GM23338 (cell line): ENCODE measurements around the gene CCNB1. TPM values are rescaled to one million over a fixed set of nuclear protein-coding genes. Genes with fewer than 3 reads are reported as not detected.

Source experiments
- ATAC-seq: fragments of 200-7000 bp; cut with Tn5 transposase; 3 replicates; pipeline ENCODE4 v1.9.1; 2020
- DNase-seq: peaks from one replicate; pipeline ENCODE4 v3.0.0-alpha.2; 2015; ENCODE audit warnings: low spot score
- H2AFZ ChIP-seq: fragments of 200-600 bp; sonication (generic); 2 replicates; pipeline ENCODE4 v1.8.0; 2016; ENCODE audit warnings: antibody characterized with exemption, mild to moderate bottlenecking, moderate library complexity
- H3F3A ChIP-seq: fragments of 200-600 bp; sonication (generic); replicated peaks from 2 replicates; pipeline ENCODE4 v1.8.0; 2017; ENCODE audit warnings: antibody characterized with exemption, mixed run types, low read depth
- H3K27ac ChIP-seq: fragments of 200-600 bp; sonication (generic); 2 replicates; pipeline ENCODE4 v1.6.1; 2016; ENCODE audit warnings: low read depth
- H3K27me3 ChIP-seq: fragments of 200-600 bp; sonication (generic); 2 replicates; pipeline ENCODE4 v1.8.0; 2016; ENCODE audit warnings: mild to moderate bottlenecking, mixed run types, moderate library complexity; ENCODE audit not compliant: insufficient read depth
- H3K36me3 ChIP-seq: fragments of 200-600 bp; sonication (generic); 2 replicates; pipeline ENCODE4 v1.8.0; 2016; ENCODE audit warnings: mild to moderate bottlenecking; ENCODE audit not compliant: insufficient read depth
- H3K4me1 ChIP-seq: fragments of 200-600 bp; sonication (generic); 2 replicates; pipeline ENCODE4 v1.8.0; 2016; ENCODE audit warnings: mild to moderate bottlenecking, moderate library complexity; ENCODE audit not compliant: insufficient read depth
- H3K4me2 ChIP-seq: fragments of 200-600 bp; sonication (generic); 2 replicates; pipeline ENCODE4 v1.7.1; 2017; ENCODE audit warnings: mixed run types
- H3K4me3 ChIP-seq: fragments of 200-600 bp; sonication (generic); 2 replicates; pipeline ENCODE4 v1.6.1; 2016; ENCODE audit warnings: mixed run types
- H3K79me2 ChIP-seq: fragments of 200-600 bp; sonication (generic); replicated peaks from 2 replicates; pipeline ENCODE4 v1.8.0; 2017; ENCODE audit warnings: mild to moderate bottlenecking; ENCODE audit not compliant: insufficient read depth
- H3K9me2 ChIP-seq: fragments of 200-600 bp; sonication (generic); 2 replicates; pipeline ENCODE4 v1.8.0; 2017; ENCODE audit not compliant: insufficient read depth
- H4K20me1 ChIP-seq: fragments of 200-600 bp; sonication (generic); replicated peaks from 2 replicates; pipeline ENCODE4 v1.8.0; 2017; ENCODE audit warnings: mild to moderate bottlenecking; ENCODE audit not compliant: insufficient read depth
- H3K27ac Mint-ChIP-seq: 2 replicates; pipeline ENCODE4 v1.8.0; 2020; ENCODE audit warnings: inconsistent platforms, mild to moderate bottlenecking, moderate library complexity, mixed read lengths
- H3K27me3 Mint-ChIP-seq: 3 replicates; pipeline ENCODE4 v1.8.0; 2022; ENCODE audit warnings: low read depth, mild to moderate bottlenecking, moderate library complexity, mixed read lengths, inconsistent platforms; ENCODE audit not compliant: insufficient read depth, poor library complexity
- H3K36me3 Mint-ChIP-seq: 3 replicates; pipeline ENCODE4 v1.8.0; 2021; ENCODE audit warnings: low read depth, mild to moderate bottlenecking, inconsistent platforms, moderate library complexity, mixed read lengths
- H3K4me1 Mint-ChIP-seq: 3 replicates; pipeline ENCODE4 v1.8.0; 2020; ENCODE audit warnings: mild to moderate bottlenecking, inconsistent platforms, mixed read lengths
- H3K4me3 Mint-ChIP-seq: 3 replicates; pipeline ENCODE4 v1.8.0; 2021; ENCODE audit warnings: moderate library complexity, mild to moderate bottlenecking, inconsistent platforms, mixed read lengths
- H3K9me3 Mint-ChIP-seq: 3 replicates; pipeline ENCODE4 v1.8.0; 2020; ENCODE audit warnings: moderate library complexity, mild to moderate bottlenecking, inconsistent platforms, mixed read lengths
- CREB1 ChIP-seq: fragments of 250-450 bp; sonication (Bioruptor Pico); IDR thresholded peaks from 2 replicates; pipeline ENCODE4 v1.5.0; 2020; ENCODE audit warnings: low read depth, mild to moderate bottlenecking, moderate library complexity
- EZH2 ChIP-seq: fragments of 200-600 bp; sonication (generic); IDR thresholded peaks from one replicate; pipeline ENCODE4 v1.8.0; 2017; ENCODE audit warnings: antibody characterized with exemption, mild to moderate bottlenecking, low read depth; ENCODE audit not compliant: unreplicated experiment
- EZH2phosphoT487 ChIP-seq: fragments of 200-600 bp; sonication (generic); IDR thresholded peaks from one replicate; pipeline ENCODE4 v1.8.1; 2018; ENCODE audit warnings: antibody characterized with exemption; ENCODE audit not compliant: unreplicated experiment
- JUNB ChIP-seq: IDR thresholded peaks from one replicate; pipeline ENCODE4 v1.6.1; 2016; ENCODE audit warnings: antibody characterized with exemption; ENCODE audit not compliant: unreplicated experiment
- NANOG ChIP-seq: IDR thresholded peaks from 2 replicates; pipeline ENCODE4 v1.6.1; 2016; ENCODE audit warnings: antibody characterized with exemption, borderline replicate concordance
- POLR2AphosphoS5 ChIP-seq: IDR thresholded peaks from 2 replicates; pipeline ENCODE4 v1.6.1; 2016; ENCODE audit warnings: antibody characterized with exemption, low read depth
- STAT1 ChIP-seq: IDR thresholded peaks from one replicate; pipeline ENCODE4 v1.6.1; 2016; ENCODE audit warnings: antibody characterized with exemption; ENCODE audit not compliant: unreplicated experiment
- ZNF114 ChIP-seq: fragments of 250-450 bp; sonication (Bioruptor Pico); IDR thresholded peaks from 2 replicates; pipeline ENCODE4 v1.5.0; 2020; ENCODE audit warnings: mild to moderate bottlenecking, moderate library complexity
- ZNF331 ChIP-seq: fragments of 250-450 bp; sonication (Bioruptor Pico); IDR thresholded peaks from 2 replicates; pipeline ENCODE4 v1.5.0; 2020; ENCODE audit warnings: low read depth, mild to moderate bottlenecking, moderate library complexity
- polyA plus RNA-seq: library from polyadenylated mRNA; unstranded; fragments of >200 nt; fragmentation: Nextera tagmentation; extraction: Ambion mirVana; gene quantifications from 2 replicates; pipeline ENCODE4 v1.2.1, GENCODE V29; 2016
- total RNA-seq: library from RNA; depleted of rRNA; stranded (reverse); fragments of >200 nt; shearing (Covaris generic); gene quantifications from 2 replicates; pipeline ENCODE4 v1.2.3, GENCODE V29; 2014
- TF ChIP-seq, protein P1 (sequence below): IDR thresholded peaks from one replicate; pipeline ENCODE4 v1.6.1; 2018; ENCODE audit warnings: antibody characterized with exemption; ENCODE audit not compliant: unreplicated experiment
- TF ChIP-seq, protein P2 (sequence below): IDR thresholded peaks from 2 replicates; pipeline ENCODE4 v1.6.1; 2016; ENCODE audit warnings: antibody characterized with exemption
- TF ChIP-seq, protein P3 (sequence below), 2 experiments: fragments of 200-600 bp in 1 of 2; sonication (generic) in 1 of 2; conservative IDR thresholded peaks; 2 replicates each; pipeline versions ENCODE4 v1.5.1 to v1.6.1; 2016 to 2017; ENCODE audit warnings: antibody characterized with exemption in 2 of 2, low read depth in 2 of 2, mild to moderate bottlenecking in 2 of 2, moderate library complexity in 1 of 2
- TF ChIP-seq, protein P4 (sequence below): fragments of 250-450 bp; sonication (Bioruptor Pico); IDR thresholded peaks from 2 replicates; pipeline ENCODE4 v1.5.0; 2020; ENCODE audit warnings: mild to moderate bottlenecking, moderate library complexity

CCNB1 gene
- total and polyA plus RNA-seq, 2 experiments from 2014 or later: 273 to 400 TPM

DNA sequence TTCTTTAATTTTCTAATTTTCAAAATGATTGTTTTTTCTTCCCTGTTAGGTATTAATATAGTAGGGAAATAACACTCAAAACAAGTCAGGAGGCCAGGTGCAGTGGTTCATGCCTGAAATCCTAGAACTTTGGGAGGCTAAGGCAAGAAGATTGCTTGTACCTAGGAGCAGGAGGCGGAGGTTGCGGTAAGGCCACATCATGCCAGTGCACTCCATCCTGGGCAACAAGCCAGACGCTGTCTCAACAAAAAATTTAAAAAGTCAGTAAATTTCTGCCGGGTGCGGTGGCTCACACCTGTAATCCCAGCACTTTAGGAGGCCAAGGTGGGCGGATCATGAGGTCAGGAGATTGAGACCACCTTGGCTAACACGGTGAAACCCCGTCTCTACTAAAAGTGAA lies 57.6 kb downstream of the CCNB1 start:
- ATAC-seq (no peak), DNase-seq (no peak)
- Histone ChIP-seq H3K79me2 (peaks cover 34% of the 10 kb centered on the region), H3F3A (no peaks in the 10 kb centered on the region), H3K4me3 (no peak overlapping the region), H4K20me1 (no peaks in the 10 kb centered on the region), H3K4me2 (no peak overlapping the region), H3K27ac (no peak overlapping the region), H3K27me3 (no peaks in the 10 kb centered on the region), H3K4me1 (no peaks in the 10 kb centered on the region), H3K36me3 (peaks cover 19% of the 10 kb centered on the region; the same call in 1 of the 2 replicates), H2AFZ (no peak overlapping the region), H3K9me2 (no peaks in the 10 kb centered on the region)
- H3K9me3 Mint-ChIP-seq: peaks cover 5% of the 10 kb centered on the region
- TF ChIP-seq, protein P1, sequence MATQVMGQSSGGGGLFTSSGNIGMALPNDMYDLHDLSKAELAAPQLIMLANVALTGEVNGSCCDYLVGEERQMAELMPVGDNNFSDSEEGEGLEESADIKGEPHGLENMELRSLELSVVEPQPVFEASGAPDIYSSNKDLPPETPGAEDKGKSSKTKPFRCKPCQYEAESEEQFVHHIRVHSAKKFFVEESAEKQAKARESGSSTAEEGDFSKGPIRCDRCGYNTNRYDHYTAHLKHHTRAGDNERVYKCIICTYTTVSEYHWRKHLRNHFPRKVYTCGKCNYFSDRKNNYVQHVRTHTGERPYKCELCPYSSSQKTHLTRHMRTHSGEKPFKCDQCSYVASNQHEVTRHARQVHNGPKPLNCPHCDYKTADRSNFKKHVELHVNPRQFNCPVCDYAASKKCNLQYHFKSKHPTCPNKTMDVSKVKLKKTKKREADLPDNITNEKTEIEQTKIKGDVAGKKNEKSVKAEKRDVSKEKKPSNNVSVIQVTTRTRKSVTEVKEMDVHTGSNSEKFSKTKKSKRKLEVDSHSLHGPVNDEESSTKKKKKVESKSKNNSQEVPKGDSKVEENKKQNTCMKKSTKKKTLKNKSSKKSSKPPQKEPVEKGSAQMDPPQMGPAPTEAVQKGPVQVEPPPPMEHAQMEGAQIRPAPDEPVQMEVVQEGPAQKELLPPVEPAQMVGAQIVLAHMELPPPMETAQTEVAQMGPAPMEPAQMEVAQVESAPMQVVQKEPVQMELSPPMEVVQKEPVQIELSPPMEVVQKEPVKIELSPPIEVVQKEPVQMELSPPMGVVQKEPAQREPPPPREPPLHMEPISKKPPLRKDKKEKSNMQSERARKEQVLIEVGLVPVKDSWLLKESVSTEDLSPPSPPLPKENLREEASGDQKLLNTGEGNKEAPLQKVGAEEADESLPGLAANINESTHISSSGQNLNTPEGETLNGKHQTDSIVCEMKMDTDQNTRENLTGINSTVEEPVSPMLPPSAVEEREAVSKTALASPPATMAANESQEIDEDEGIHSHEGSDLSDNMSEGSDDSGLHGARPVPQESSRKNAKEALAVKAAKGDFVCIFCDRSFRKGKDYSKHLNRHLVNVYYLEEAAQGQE: no peak
- no peak for TF ChIP-seq ZNF114 (CRISPR knock-in tag)
- TF ChIP-seq NANOG: no peak
- no peak for TF ChIP-seq CREB1 (CRISPR knock-in tag)
- TF ChIP-seq EZH2: no peak
- no peak for TF ChIP-seq JUNB
- TF ChIP-seq, protein P2, sequence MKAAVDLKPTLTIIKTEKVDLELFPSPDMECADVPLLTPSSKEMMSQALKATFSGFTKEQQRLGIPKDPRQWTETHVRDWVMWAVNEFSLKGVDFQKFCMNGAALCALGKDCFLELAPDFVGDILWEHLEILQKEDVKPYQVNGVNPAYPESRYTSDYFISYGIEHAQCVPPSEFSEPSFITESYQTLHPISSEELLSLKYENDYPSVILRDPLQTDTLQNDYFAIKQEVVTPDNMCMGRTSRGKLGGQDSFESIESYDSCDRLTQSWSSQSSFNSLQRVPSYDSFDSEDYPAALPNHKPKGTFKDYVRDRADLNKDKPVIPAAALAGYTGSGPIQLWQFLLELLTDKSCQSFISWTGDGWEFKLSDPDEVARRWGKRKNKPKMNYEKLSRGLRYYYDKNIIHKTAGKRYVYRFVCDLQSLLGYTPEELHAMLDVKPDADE: no peak
- TF ChIP-seq STAT1: no peak
- TF ChIP-seq, protein P3, sequence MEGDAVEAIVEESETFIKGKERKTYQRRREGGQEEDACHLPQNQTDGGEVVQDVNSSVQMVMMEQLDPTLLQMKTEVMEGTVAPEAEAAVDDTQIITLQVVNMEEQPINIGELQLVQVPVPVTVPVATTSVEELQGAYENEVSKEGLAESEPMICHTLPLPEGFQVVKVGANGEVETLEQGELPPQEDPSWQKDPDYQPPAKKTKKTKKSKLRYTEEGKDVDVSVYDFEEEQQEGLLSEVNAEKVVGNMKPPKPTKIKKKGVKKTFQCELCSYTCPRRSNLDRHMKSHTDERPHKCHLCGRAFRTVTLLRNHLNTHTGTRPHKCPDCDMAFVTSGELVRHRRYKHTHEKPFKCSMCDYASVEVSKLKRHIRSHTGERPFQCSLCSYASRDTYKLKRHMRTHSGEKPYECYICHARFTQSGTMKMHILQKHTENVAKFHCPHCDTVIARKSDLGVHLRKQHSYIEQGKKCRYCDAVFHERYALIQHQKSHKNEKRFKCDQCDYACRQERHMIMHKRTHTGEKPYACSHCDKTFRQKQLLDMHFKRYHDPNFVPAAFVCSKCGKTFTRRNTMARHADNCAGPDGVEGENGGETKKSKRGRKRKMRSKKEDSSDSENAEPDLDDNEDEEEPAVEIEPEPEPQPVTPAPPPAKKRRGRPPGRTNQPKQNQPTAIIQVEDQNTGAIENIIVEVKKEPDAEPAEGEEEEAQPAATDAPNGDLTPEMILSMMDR (conservative IDR thresholded peaks at IDR 0.05; ENCODE audit: low read depth in 2 of 2): no peak
- no peak for TF ChIP-seq ZNF331 (CRISPR knock-in tag)
- TF ChIP-seq EZH2phosphoT487: no peak
- TF ChIP-seq POLR2AphosphoS5: no peak
- TF ChIP-seq, protein P4, sequence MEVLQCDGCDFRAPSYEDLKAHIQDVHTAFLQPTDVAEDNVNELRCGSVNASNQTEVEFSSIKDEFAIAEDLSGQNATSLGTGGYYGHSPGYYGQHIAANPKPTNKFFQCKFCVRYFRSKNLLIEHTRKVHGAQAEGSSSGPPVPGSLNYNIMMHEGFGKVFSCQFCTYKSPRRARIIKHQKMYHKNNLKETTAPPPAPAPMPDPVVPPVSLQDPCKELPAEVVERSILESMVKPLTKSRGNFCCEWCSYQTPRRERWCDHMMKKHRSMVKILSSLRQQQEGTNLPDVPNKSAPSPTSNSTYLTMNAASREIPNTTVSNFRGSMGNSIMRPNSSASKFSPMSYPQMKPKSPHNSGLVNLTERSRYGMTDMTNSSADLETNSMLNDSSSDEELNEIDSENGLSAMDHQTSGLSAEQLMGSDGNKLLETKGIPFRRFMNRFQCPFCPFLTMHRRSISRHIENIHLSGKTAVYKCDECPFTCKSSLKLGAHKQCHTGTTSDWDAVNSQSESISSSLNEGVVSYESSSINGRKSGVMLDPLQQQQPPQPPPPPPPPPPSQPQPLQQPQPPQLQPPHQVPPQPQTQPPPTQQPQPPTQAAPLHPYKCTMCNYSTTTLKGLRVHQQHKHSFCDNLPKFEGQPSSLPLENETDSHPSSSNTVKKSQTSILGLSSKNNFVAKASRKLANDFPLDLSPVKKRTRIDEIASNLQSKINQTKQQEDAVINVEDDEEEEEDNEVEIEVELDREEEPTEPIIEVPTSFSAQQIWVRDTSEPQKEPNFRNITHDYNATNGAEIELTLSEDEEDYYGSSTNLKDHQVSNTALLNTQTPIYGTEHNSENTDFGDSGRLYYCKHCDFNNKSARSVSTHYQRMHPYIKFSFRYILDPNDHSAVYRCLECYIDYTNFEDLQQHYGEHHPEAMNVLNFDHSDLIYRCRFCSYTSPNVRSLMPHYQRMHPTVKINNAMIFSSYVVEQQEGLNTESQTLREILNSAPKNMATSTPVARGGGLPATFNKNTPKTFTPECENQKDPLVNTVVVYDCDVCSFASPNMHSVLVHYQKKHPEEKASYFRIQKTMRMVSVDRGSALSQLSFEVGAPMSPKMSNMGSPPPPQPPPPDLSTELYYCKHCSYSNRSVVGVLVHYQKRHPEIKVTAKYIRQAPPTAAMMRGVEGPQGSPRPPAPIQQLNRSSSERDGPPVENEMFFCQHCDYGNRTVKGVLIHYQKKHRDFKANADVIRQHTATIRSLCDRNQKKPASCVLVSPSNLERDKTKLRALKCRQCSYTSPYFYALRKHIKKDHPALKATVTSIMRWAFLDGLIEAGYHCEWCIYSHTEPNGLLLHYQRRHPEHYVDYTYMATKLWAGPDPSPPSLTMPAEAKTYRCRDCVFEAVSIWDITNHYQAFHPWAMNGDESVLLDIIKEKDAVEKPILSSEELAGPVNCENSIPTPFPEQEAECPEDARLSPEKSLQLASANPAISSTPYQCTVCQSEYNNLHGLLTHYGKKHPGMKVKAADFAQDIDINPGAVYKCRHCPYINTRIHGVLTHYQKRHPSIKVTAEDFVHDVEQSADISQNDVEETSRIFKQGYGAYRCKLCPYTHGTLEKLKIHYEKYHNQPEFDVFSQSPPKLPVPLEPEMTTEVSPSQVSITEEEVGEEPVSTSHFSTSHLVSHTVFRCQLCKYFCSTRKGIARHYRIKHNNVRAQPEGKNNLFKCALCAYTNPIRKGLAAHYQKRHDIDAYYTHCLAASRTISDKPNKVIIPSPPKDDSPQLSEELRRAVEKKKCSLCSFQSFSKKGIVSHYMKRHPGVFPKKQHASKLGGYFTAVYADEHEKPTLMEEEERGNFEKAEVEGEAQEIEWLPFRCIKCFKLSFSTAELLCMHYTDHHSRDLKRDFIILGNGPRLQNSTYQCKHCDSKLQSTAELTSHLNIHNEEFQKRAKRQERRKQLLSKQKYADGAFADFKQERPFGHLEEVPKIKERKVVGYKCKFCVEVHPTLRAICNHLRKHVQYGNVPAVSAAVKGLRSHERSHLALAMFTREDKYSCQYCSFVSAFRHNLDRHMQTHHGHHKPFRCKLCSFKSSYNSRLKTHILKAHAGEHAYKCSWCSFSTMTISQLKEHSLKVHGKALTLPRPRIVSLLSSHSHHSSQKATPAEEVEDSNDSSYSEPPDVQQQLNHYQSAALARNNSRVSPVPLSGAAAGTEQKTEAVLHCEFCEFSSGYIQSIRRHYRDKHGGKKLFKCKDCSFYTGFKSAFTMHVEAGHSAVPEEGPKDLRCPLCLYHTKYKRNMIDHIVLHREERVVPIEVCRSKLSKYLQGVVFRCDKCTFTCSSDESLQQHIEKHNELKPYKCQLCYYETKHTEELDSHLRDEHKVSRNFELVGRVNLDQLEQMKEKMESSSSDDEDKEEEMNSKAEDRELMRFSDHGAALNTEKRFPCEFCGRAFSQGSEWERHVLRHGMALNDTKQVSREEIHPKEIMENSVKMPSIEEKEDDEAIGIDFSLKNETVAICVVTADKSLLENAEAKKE: no peak
- no peak overlapping the region for H3K4me3 Mint-ChIP-seq
- peaks cover 5% of the 10 kb centered on the region for H3K27me3 Mint-ChIP-seq
- H3K4me1 Mint-ChIP-seq: no peaks in the 10 kb centered on the region
- peaks cover 28% of the 10 kb centered on the region for H3K36me3 Mint-ChIP-seq
- H3K27ac Mint-ChIP-seq: no peak overlapping the region
